ENCODE measurements around the gene LRRC26.
A peak's percentile ranks its signal among the peaks of the same experiment; 100 is the strongest.

LRRC26 gene

DNA sequence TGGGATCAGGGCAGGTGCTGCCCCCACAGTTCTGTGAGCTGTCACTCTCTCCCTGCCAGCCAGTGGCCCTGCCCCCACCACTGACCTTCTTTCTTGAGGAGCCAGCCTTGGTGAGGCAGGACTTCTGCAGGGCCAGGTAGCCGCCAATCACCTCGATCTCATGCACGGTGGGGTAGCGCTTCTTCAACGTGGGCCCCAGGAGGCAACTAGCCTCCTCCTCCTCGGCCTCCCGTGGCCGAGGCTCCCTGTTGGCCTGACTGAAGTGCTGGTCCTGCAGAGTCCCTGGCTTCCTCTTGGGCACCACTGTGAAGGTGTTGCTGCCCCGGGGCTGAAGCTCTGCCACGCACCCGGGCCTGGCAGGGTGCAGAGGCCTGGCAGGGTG lies 29.0 kb upstream of the LRRC26 start:
- TF ChIP-seq CTCF (IDR thresholded peaks at IDR 0.05; ENCODE audit: borderline replicate concordance, insufficient read depth, low read depth, low read length), result no peak
- H3K4me3 ChIP-seq (ENCODE audit: low read depth, low read length), result peak overlapping the region; percentile 2

DNA sequence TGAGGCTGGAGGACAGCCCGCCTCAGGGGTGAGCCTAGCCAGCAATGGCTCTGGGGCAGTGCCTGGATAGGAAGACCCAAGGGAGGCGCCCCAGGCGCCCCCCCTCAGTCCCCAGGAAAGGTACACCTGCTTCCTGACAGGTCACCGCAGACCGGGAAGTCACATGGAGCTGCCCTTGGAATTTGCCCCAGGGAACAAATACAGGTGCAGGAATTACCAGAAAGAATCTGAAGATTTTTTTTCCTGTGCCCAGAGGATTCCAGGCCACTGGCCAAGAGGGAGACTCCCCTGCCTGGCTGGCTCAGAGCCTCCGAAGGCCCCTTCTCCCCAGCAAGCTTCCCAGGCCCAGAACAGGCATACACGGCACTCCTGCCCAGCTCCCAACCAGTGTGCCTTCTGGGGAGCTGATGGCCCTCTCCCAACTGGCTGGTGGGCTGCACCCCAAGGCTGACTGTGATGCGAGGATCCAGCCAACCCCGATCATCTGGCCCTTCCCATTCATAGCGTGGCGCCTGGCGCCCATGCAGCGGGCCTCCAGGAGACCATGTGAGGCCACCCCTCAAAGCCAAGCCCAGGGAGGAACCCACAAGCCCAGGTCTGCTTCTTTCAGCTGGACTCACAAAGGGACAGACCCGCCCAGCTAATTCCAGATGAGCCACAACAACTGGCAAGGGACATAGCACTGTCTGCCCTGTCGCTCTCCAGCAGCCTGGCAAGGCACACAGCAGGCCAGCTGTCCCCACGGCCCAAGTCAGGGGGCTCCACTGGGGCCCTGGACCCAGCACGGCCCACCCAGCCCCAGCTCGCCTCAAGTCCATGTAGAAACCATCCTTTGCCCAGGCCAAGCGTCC lies 28.4 kb upstream of the LRRC26 start:
- TF ChIP-seq CTCF (IDR thresholded peaks at IDR 0.05; ENCODE audit: borderline replicate concordance, insufficient read depth, low read depth, low read length), result no peak
- H3K4me3 ChIP-seq (ENCODE audit: low read depth, low read length), result no peak overlapping the region

GRCh38 chr9:137195525-137196220 lies 25.8 kb upstream of the LRRC26 start:
- no peak for TF ChIP-seq CTCF (IDR thresholded peaks at IDR 0.05; ENCODE audit: borderline replicate concordance, insufficient read depth, low read depth, low read length)
- no peak overlapping the region for H3K4me3 ChIP-seq (ENCODE audit: low read depth, low read length)

- no peak overlapping the region for H3K4me3 ChIP-seq (ENCODE audit: low read depth, low read length)
- TF ChIP-seq CTCF (IDR thresholded peaks at IDR 0.05; ENCODE audit: borderline replicate concordance, insufficient read depth, low read depth, low read length), result no peak
Measured at GRCh38 chr9:137194909-137195308, 25.1 kb upstream of the LRRC26 start.

GRCh38 chr9:137194388-137194787 lies 24.5 kb upstream of the LRRC26 start:
- H3K4me3 ChIP-seq (ENCODE audit: low read depth, low read length), result no peak overlapping the region
- TF ChIP-seq CTCF (IDR thresholded peaks at IDR 0.05; ENCODE audit: borderline replicate concordance, insufficient read depth, low read depth, low read length), result no peak

DNA sequence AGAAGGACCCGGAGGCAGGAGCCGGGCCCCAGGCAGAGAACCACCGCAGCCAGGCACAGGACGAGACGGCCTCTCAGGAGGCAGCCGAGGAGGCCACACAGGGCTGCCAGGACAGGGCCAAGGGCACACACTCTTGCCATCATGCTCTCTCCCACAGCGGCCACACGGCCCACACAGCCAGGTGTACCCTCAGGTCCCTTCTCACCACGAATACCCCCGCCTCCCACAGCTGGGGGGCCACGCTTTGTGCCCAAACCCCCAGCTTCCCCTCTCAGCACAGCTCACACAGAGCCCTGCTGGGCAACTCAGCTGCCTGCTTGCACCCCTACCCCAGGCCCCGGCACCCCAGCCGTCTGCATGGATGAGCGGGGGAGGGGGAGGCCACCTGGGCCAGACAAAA lies 23.9 kb upstream of the LRRC26 start:
- H3K4me3 ChIP-seq (ENCODE audit: low read depth, low read length), result no peak overlapping the region
- TF ChIP-seq CTCF (IDR thresholded peaks at IDR 0.05; ENCODE audit: borderline replicate concordance, insufficient read depth, low read depth, low read length), result no peak

DNA sequence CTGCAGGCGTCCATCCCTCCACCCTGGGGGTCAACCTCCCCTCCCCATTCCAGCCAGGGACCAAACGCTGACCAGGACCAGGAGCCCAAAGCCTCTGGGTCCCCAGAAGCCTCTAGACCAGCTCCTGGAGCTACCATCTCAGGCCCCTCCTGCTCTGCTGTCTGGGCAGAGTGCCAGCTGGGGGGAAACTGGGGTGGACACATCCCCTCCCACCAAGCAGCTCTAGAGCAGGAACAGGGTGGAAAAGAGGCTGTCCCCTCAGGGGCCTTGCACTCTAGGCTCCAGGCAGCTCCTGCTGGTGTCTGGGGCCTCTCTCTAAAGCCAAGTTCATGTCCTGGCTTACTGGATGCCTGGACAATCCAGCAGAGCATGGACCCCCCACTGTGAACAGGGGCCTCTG lies 23.0 kb upstream of the LRRC26 start:
- H3K4me3 ChIP-seq (ENCODE audit: low read depth, low read length), result no peak overlapping the region
- TF ChIP-seq CTCF (IDR thresholded peaks at IDR 0.05; ENCODE audit: borderline replicate concordance, insufficient read depth, low read depth, low read length), result no peak

Data from GM12875 (cell line).